CD4-positive, alpha-beta T cell treated with Interleukin-17A for 1 hour (primary cell): ENCODE results near the gene DCLK2.
"Not testable (repeated sequence)": the region's sequence is repeated elsewhere in the genome, so short reads cannot be mapped to it uniquely, and the experiment has no call there.

Experiments
- DNase-seq: peaks from one replicate; pipeline ENCODE4 v3.0.0-alpha.2; 2020

Gene DCLK2

GRCh38 chr4:150158041-150158440, 79.8 kb downstream of the DCLK2 start:
- DNase-seq = no peak

- no peak for DNase-seq
These were observed 82.2 kb downstream of the DCLK2 start for GRCh38 chr4:150160473-150160872.

GRCh38 chr4:150161109-150161508, 82.9 kb downstream of the DCLK2 start:
- DNase-seq = no peak

GRCh38 chr4:150162020-150162419, 83.8 kb downstream of the DCLK2 start:
- not testable (repeated sequence) for DNase-seq

- no peak for DNase-seq
These were observed 85.8 kb downstream of the DCLK2 start for GRCh38 chr4:150164055-150164454.

GRCh38 chr4:150164956-150165629, 86.8 kb downstream of the DCLK2 start:
- no peak for DNase-seq

GRCh38 chr4:150167054-150167453, 88.8 kb downstream of the DCLK2 start:
- no peak for DNase-seq

GRCh38 chr4:150173432-150173861, 95.2 kb downstream of the DCLK2 start:
- no peak for DNase-seq

GRCh38 chr4:150173982-150174398, 95.7 kb downstream of the DCLK2 start:
- no peak for DNase-seq

GRCh38 chr4:150176547-150176946, 98.3 kb downstream of the DCLK2 start:
- no peak for DNase-seq

GRCh38 chr4:150178161-150178560, 99.9 kb downstream of the DCLK2 start:
- DNase-seq = no peak

GRCh38 chr4:150181536-150181935, 103.3 kb downstream of the DCLK2 start:
- no peak for DNase-seq

- no peak for DNase-seq
These were observed 104.5 kb downstream of the DCLK2 start for GRCh38 chr4:150182794-150183193.

- DNase-seq = not testable (repeated sequence)
These were observed 106.8 kb downstream of the DCLK2 start for GRCh38 chr4:150185033-150185432.

GRCh38 chr4:150192986-150193385, 114.7 kb downstream of the DCLK2 start:
- no peak for DNase-seq

- not testable (repeated sequence) for DNase-seq
These were observed 119.0 kb downstream of the DCLK2 start for GRCh38 chr4:150197256-150197655.

GRCh38 chr4:150199056-150199455, 120.8 kb downstream of the DCLK2 start:
- DNase-seq = no peak

- no peak for DNase-seq
These were observed 126.8 kb downstream of the DCLK2 start for GRCh38 chr4:150205016-150205415.

GRCh38 chr4:150206265-150206664, 128.0 kb downstream of the DCLK2 start:
- no peak for DNase-seq

- DNase-seq = no peak
These were observed 128.7 kb downstream of the DCLK2 start for GRCh38 chr4:150206954-150207353.

- DNase-seq = no peak
These were observed 129.6 kb downstream of the DCLK2 start for GRCh38 chr4:150207871-150208270.

- no peak for DNase-seq
These were observed 131.0 kb downstream of the DCLK2 start for GRCh38 chr4:150209140-150209829.

GRCh38 chr4:150211016-150211415, 132.8 kb downstream of the DCLK2 start:
- DNase-seq = no peak

- no peak for DNase-seq
These were observed 133.7 kb downstream of the DCLK2 start for GRCh38 chr4:150211799-150212445.
